GM21786 (cell line): ENCODE results near the gene ZNF862.
"Not testable (repeated sequence)": the region's sequence is repeated elsewhere in the genome, so short reads cannot be mapped to it uniquely, and the experiment has no call there.

ENCODE experiments used
- ATAC-seq: cut with Tn5 transposase; IDR thresholded peaks from one replicate; pipeline ENCODE4 v1.9.1; 2021; ENCODE audit not compliant: unreplicated experiment

ZNF862 gene

DNA sequence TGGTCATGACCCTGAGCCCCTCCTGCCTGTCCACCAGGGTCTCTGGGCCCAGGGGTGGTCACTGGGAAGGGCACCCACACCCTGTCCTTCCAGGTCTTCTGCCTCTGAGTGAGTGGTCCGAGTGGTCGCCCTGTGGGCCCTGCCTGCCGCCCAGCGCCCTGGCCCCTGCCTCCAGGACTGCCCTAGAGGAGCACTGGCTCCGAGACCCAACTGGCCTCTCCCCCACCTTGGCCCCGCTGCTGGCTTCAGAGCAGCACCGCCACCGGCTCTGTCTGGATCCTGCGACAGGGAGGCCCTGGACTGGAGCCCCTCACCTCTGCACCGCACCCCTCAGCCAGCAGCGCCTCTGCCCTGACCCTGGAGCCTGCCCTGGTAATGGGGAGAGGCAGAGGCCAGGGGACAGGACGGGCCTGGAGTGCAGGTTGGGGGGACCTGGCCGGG is 13.9 kb upstream of the ZNF862 start:
- ATAC-seq: no peak

DNA sequence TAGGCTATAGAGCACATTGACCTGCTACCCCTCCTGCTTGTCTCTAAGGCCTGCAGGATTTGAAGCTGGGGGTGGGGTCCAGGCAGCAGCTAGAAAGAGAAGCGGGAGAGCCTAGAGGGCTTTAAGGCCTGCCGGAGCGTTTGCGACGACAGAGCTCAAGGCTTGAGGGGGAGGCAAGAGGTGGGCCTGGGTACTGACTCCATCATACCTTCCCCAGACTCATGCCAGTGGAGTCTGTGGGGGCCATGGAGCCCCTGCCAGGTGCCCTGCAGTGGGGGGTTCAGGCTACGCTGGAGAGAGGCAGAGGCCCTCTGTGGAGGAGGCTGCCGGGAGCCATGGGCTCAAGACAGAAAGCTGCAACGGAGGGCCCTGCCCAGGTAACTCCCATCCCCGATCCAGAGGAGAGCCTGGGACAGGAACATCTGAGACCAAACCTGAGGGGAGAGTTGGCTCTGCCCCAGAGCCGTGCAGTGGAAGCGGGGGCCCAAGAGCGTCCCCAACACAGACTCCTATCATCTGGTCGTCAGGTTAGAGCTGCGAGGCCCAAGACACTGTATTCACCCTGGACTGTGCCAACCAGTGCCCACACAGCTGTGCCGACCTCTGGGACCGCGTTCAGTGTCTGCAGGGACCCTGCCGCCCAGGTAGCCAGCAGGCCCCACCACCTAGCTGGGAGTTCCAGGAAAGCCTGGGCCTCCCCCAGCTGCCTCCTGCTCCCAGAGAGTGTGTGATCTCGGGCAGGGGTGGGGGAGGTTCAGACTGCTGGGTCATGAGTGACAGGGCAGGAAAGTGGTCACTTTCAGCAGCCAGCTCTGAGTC is 13.2 kb upstream of the ZNF862 start:
- no peak for ATAC-seq

DNA sequence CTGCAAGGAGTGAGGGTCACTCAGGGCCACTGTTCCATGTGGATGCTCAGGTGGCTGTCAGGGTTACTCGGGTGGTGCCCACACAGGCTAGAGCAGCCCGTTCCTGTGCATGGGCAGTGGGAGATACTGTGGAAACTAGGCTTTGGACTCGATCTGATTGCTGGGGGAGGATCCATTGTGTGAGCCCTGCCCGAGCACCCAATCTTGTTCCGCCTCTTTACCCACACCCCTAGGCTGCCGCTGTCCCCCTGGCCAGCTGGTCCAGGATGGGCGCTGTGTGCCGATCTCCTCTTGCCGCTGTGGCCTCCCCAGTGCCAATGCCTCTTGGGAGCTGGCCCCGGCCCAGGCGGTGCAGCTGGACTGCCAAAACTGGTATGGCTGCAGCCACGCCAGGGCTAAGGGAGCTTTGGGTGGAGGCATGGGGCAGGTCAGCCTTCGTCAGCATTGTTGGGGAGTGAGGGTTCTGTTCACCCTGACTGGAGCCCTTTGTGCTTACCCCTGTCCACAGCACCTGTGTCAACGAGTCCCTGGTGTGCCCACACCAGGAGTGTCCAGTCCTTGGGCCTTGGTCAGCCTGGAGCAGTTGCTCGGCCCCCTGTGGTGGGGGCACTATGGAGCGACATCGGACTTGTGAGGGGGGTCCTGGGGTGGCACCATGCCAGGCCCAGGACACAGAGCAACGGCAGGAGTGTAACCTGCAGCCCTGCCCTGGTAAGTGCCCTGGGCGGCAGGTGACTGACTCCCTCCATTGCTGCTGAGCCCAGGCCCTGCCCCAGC is 12.4 kb upstream of the ZNF862 start:
- no peak for ATAC-seq

DNA sequence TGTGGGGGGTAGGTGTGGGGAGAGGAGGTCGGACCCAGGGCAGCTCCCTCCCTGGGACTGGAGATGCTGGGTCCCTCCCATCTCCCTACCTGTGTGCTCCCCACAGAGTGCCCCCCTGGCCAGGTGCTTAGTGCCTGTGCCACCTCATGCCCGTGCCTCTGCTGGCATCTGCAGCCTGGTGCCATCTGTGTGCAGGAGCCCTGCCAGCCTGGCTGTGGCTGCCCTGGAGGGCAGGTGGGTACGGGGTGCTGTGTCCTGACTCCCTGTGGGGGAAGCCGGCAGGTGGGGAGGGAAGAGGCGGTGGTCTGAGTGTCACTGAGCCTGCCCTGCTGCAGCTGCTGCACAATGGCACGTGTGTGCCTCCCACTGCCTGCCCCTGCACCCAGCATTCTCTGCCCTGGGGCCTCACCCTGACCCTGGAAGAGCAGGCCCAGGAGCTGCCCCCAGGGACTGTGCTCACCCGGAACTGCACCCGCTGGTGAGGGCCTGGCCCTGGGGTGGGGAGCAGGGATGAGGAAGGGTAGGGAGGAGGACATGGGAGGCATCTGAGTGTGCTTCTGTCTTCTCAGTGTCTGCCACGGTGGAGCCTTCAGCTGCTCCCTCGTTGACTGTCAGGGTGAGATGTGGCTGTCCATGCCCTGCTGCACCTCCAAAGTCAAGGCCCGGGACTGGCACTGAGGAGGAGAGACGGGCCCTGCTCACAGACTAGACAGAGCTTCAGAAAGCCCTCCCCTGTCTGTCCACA is 11.7 kb upstream of the ZNF862 start:
- no peak for ATAC-seq

DNA sequence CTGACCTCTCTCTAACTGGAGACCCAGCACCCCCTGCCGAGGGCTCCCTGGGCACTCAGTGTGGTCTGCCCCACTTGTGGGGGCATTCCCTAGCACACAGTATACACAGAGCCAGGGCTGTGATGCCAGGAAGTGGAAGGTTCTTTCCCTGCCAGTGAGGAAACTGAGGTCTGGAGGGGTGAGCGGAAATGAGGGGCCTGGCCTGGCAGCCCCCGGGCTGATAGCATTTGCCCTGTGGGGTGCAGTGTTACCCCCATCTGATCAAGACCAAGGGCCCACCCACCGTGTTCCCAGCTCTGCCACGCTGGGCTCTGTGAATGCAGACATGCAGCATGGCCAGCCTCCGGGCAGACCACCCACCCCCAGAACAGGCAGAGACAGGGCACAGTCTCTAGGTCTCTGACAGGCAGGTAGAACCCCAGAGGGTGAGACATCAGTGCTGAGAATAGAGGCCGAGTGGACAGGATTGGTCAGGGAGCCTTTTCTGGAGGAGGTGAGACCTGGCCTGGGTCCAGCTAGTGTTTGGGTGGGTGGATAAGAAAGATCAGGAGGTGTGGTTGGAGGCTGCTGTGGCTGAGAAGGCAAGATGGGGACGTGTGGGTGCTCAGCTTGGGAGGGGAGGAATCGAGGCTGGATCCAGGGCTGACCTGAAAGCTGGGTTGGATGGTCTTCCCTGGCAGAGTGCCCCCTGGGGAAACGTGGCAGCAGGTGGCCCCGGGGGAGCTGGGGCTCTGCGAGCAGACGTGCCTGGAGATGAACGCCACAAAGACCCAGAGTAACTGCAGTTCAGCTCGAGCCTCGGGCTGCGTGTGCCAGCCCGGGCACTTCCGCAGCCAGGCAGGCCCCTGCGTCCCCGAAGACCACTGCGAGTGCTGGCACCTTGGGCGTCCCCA is 10.8 kb upstream of the ZNF862 start:
- no peak for ATAC-seq

DNA sequence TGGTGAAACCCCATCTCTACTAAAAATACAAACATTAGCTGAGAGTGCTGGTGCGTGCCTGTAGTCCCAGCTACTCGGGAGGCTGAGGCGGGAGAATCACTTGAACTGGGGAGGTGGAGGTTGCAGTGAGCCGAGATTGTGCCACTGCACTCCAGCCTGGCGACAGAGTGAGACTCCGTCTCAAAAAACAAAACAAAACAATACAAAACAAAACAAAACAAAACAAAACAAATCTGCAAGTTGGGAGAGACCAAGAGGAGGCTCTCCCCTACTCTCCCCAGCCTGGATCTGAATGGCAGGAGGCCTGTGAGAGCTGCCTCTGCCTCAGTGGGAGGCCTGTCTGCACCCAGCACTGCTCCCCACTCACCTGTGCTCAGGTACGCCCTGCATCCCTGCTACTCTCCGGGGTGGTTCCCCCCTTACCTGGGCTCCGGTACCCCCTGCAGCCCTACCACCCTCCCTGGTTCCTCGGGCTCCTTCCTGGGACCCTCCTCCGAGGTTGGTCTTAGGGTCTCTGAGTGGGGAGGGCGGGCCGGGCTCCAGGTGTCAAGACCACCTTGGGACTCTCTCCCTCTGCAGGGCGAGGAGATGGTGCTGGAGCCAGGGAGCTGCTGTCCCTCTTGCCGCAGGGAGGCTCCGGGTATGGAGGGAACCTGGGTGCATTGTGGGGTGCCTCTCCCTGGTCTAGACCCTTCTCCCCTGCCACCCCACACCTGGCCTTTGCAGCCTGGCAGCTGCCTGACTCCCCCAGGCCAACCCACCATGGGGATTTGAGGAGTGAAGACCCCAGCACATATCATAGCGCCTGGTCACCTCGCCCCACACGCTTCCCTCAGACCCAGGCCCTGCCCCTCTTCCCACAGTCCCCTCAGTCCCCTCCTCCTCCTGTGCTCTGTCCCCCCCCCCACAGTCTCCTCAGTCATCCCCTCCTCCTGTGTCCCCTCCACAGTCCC is 9.5 kb upstream of the ZNF862 start:
- no peak for ATAC-seq

DNA sequence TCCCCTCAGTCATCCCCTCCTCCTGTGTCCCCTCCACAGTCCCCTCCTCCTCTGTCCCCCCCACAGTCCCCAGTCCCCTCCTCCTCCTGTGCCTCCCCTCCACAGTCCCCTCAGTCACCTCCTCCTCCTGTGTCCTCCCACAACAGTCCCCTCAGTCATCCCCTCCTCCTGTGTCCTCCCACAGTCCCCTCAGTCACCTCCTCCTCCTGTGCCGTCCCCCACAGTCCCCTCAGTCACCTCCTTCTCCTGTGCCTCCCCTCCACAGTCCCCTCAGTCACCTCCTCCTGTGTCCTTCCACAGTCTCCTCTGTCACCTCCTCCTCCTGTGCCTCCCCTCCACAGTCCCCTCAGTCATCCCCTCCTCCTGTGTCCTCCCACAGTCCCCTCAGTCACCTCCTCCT is 7.6 kb upstream of the ZNF862 start:
- not testable (repeated sequence) for ATAC-seq

DNA sequence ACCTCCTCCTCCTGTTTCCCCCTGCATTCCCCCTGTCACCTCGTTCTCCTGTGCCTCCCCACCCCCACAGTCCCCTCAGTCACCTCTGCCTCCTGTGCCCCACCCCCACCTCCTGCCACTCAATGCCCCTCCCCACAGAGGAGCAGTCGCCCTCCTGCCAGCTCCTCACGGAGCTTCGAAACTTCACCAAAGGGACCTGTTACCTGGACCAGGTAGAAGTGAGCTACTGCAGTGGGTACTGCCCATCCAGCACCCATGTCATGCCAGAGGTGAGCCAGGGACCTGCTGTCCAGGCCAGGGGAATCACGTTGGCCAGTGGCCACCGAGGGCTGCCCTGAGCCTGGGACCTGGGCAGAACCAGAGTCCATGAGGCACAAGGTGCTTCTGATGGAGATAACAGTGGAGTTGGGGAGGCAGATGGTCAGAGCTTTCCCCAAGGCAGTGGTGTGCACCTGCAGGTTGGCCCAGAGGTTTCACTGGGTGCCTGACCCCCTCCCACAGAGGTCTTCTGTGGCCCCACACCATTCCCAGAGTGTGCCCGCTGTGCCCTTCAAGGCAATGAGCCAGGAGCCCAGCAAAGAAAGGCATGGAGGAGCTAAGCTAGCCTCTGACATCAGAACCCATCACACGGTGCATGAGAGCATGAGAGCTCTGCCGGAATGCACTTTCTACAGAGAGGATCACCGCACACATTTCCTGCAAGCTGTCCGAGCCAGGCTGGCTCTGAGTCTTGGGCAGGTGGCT is 7.0 kb upstream of the ZNF862 start:
- no peak for ATAC-seq

DNA sequence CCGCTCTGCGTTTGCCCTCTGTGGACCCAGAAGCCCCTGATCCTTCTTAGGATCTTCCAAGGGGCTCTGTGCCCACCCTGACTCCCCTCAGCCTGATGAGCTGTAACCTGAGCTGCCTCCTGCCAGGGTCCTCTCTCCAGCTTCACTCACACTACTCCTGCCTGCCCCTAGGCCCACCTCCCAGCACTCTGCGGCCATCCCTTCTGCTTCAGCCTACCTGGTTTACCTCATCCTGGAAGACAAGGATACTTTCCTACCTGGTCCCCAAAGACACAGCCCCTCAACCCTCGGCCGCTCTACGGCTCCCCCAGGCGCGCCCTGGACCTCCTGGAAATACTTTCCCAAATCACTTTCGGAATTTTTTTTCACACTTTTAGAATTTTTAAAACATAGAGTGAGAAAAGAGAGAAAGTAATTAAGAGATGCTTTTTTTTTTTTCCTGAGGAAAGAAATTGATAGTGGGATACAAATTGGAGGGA is 6.4 kb upstream of the ZNF862 start:
- ATAC-seq: no peak

DNA sequence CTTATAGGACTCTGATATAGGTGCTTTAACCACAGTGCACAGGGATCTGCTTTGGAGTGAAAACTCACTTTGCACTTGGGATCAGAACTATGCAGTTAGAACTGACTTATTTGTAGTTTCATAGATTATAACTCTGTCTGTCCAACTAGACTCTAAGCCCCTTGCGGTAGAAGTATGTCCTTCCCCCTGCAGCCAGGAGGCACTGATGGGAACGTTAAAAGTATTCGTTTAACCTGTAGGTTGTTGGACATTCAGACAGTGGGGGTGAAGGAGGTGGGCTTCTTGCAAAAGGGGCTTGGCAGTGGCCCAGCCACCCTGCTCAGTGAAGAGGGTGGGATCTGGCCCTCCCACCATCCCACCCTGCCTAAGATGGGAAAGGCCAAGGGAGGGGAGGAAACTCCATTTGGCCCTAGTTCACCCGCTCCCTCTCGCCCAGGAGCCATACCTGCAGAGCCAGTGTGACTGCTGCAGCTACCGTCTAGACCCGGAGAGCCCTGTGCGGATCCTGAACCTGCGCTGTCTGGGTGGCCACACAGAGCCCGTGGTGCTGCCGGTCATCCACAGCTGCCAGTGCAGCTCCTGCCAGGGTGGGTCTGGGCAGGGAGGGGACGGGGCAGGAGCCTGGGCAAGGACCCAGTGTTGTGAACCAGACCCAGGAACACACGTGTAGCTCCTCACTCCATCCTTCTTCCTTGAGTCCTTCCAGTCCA is 5.7 kb upstream of the ZNF862 start:
- ATAC-seq: no peak

DNA sequence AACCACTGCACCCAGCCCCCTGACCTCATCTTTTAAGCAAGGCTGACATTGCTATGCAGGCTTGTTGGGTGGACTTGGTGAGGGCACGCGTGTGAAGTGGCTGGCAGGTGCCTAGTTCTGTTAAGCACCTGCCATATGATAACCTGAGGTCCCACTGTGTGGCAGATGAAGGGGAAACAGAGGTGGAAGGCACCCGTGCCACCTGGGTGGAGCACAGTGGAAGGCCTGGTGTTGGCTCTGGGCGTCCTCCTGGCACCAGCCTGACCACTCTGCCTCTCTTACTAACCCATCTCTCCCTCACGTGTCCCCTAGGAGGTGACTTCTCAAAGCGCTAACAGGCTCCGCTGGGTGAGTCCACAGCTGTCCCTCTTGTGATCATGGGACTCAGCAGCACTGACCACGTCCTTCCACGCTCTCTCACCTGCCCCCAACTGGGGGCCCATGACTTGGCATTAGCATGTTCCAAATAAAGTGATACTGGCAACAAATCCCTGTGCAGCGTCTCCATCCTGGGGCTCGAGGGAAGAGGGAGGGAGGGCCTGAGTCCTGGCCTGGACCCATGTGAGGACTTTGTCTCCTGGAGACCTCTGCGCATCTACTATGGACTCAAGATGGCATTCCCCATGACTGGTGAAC is 4.6 kb upstream of the ZNF862 start:
- no peak for ATAC-seq

DNA sequence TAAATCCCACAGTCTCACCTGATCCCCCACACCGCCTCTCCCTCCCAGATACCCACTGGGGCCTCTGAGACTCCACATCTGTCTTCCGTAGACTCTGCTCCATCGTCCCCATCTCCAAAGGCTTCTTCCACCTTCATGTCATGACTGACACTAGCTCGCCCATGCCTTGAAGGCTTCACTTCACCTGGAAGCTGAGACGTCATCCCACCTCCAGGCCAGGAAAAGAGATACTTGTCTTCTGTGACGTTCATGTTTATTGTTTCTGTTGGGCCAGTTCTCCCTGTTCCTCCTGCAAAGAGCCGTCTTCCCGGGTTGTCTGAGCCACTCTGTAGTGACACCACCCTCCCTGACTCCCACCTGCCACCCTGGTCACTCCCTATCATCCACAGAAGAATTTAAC is 3.6 kb upstream of the ZNF862 start:
- ATAC-seq: no peak

DNA sequence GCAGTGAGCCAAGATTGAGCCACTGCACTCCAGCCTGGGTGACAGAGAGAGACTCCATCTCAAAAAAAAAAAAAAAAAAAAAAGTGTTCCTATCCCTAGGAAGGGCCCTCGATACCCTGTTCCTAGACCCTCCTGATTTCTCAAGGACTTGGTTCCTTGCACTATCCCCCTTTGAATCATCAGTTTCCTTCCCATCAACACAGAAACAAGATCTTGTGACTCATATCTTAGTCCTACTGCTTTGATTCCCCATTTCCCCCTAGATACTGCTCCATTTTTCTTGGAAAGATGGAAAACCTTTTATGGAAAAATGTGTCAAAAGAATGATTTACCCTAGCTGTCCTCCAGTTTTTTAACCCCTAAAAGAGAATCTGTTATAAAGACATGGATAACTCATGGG is 1.7 kb upstream of the ZNF862 start:
- no peak for ATAC-seq

DNA sequence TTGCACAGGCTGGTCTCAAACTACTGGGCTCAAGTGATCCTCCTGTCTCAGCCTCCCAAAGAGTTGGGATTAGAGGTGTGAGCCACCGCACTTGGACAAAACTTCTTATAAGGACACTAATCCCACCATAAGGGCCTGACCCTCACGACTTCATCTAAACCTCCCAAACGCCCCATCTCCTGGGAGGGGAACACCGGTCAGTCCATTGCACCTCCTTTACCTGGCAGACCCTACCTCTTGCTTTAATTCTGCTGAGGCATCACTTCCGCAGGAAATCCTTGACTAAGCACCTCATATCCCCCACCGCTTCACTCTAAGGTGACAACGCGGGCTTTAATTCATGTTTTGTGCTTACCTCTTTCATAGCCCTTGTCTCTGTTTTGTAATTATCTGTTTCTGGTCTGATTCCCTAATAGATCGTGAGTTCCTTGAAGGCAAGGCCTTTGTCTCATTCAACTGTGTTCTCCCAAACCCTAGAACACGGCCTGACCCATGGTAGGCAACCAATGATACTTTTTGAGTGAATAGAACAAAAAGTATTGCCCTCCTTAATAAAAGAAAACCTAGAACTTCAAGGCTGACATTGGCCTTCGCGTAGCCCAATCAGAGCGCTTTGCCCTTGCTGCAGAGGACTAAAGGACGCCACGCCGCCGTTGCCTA is 481 bp upstream of the ZNF862 start:
- ATAC-seq: no peak

DNA sequence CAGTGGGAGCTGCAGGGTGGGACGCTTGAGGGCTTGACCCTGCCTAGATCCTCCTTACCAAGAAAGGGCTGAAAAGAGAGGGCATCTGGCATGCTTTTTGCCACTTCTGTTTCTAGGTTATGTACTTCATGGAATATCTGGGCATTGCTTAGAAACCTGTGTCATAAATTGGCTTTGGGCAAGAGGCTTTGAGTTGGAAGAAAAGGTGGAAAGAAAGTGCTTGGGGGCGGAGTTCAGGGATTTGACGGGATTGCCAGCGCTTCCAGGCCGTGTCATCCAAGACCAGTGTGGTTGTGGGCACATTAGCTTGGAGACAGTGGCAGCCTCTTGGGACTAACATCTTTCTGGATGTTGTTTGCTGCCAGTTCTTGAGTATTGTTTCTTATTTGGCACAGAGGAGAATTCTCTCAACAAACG is 825 bp downstream of the ZNF862 start:
- no peak for ATAC-seq

DNA sequence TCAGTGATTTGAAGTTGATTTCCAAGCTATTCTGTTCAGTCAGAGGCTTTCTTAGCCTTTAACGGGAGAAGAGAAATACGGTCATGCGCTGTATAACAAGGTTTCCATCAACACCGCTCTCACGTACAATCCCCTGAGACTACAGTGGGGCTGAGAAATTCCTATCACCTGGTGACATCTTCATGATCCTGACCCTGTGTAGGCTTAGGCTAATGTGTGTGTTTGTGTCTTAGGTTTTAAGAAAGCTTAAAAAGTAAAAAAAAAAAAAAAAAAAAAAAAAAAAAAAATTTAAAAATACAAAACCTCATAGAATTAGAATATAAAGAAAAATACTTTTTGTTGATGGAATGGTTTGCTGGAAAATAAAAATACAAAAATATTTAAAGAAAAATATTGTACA is 1.8 kb downstream of the ZNF862 start:
- ATAC-seq: no peak

DNA sequence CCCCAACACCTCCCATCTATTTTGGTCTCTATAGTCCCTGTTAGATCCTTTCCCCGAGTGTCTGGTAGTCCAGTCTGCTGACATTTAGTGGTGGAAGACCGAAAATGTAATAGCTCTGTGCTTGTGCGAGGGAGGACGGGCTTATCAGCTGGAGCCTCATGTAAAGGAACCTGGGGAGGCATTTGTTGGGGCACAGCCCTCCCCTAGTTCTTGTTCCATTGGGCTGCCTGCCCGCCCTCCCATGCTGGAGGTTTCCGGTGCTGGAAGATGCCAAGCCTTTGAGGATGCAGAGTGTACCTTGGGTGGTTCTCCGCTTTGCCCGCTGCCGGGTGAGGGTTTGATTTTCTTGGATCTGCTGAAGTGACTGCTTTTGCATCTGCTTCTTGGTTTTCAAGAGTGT is 5.4 kb downstream of the ZNF862 start:
- ATAC-seq: no peak
